ENCODE data around the gene TANC1. TPM values are rescaled to one million over a fixed set of nuclear protein-coding genes. Genes with fewer than 3 reads are reported as not detected.

The TANC1 gene
- total RNA-seq, 1 experiment from 2014 or later: 2.5 TPM

DNA sequence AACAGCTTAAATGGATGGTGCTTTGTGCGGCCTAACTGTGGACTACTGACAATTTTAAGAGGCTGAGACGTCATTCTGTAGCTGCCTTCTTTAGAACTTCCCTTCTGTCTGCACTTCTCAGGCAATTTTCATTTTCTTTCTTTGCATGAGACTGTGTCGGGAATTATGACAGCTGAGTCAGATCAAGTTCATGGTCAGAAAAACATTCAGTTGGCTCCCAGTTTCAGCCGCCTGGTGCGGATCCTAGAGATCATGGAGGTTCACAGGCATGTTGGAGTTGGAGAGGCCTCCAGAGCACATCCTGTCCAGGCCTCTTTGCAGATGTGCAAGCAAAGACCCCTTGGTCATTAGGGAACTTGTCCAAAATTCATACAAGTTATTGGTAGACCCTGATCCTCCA, 135.0 kb downstream of the TANC1 start:
- Mint-ChIP-seq H3K9me3 (no peaks in the 10 kb centered on the region), H3K4me3 (no peak overlapping the region), H3K36me3 (ENCODE audit: insufficient read depth in 1 of 3, low read depth in 3 of 3) (no peaks in the 10 kb centered on the region), H3K4me1 (0 out of 4 replicates have a peak, but pooled peaks cover 0 to 2% of the 10 kb centered on the region in 2 experiments), H3K27ac (no peak overlapping the region), H3K27me3 (ENCODE audit: low read depth) (no peaks in the 10 kb centered on the region)
- Histone ChIP-seq H4K8ac (replicated peaks; ENCODE audit: insufficient read length, low read depth, low read length) (no peak overlapping the region), H2BK20ac (ENCODE audit: low read depth, low read length, poor library complexity, severe bottlenecking) (no peak overlapping the region), H2BK12ac (ENCODE audit: insufficient read length, low read depth, low read length) (no peak overlapping the region), H3K27me3 (ENCODE audit: insufficient read depth, low read length) (no peaks in the 10 kb centered on the region), H3K4me1 (ENCODE audit: insufficient read depth, low read length) (no peaks in the 10 kb centered on the region), H3K79me1 (ENCODE audit: insufficient read depth, low read depth, low read length, poor library complexity, severe bottlenecking) (no peaks in the 10 kb centered on the region), H3K14ac (ENCODE audit: insufficient read depth, low read length) (no peak overlapping the region), H3T11ph (ENCODE audit: low read length) (no peak overlapping the region), H2BK15ac (ENCODE audit: low read depth, low read length) (no peak overlapping the region), H2AFZ (ENCODE audit: low read length) (no peak overlapping the region), H3K18ac (ENCODE audit: insufficient read length, low read depth, low read length) (no peak overlapping the region), H3K27ac (ENCODE audit: insufficient read length, low read depth, low read length) (no peak overlapping the region), H3K9ac (ENCODE audit: extremely low read depth, insufficient read length, low read length) (no peak overlapping the region), H4K20me1 (ENCODE audit: control insufficient read depth, insufficient read depth, insufficient read length) (no peaks in the 10 kb centered on the region), H3K4me2 (ENCODE audit: insufficient read depth, insufficient read length, low read length) (no peak overlapping the region), H3K56ac (ENCODE audit: insufficient read length, low read depth, low read length) (no peak overlapping the region), H3K23ac (ENCODE audit: insufficient read length, low read depth, low read length) (no peak overlapping the region), H4K91ac (ENCODE audit: insufficient read length, low read depth, low read length) (no peak overlapping the region), H3K79me2 (ENCODE audit: insufficient read depth, low read length) (no peaks in the 10 kb centered on the region), H4K5ac (ENCODE audit: insufficient read length, low read depth, low read length) (no peak overlapping the region), H2BK5ac (ENCODE audit: insufficient read length, low read length) (no peak overlapping the region), H3K23me2 (ENCODE audit: insufficient read length, low read depth, low read length, poor library complexity, severe bottlenecking) (no peaks in the 10 kb centered on the region), H2AK5ac (ENCODE audit: insufficient read length, low read length) (no peak overlapping the region), H3K9me3 (ENCODE audit: control insufficient read depth, low read depth, low read length) (no peaks in the 10 kb centered on the region), H2BK120ac (ENCODE audit: low read depth, low read length, poor library complexity, severe bottlenecking) (no peak overlapping the region), H3K4ac (ENCODE audit: low read depth, low read length) (no peak overlapping the region)
- DNase-seq: no peak
- WGBS (ENCODE audit: extremely low coverage, insufficient read length, low lambda C conversion rate): no CpG with 5 or more reads among the region's 5 CpGs
- TF ChIP-seq, protein P1, sequence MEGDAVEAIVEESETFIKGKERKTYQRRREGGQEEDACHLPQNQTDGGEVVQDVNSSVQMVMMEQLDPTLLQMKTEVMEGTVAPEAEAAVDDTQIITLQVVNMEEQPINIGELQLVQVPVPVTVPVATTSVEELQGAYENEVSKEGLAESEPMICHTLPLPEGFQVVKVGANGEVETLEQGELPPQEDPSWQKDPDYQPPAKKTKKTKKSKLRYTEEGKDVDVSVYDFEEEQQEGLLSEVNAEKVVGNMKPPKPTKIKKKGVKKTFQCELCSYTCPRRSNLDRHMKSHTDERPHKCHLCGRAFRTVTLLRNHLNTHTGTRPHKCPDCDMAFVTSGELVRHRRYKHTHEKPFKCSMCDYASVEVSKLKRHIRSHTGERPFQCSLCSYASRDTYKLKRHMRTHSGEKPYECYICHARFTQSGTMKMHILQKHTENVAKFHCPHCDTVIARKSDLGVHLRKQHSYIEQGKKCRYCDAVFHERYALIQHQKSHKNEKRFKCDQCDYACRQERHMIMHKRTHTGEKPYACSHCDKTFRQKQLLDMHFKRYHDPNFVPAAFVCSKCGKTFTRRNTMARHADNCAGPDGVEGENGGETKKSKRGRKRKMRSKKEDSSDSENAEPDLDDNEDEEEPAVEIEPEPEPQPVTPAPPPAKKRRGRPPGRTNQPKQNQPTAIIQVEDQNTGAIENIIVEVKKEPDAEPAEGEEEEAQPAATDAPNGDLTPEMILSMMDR (conservative IDR thresholded peaks at IDR 0.05): no peak
